ENCODE data around the gene FHL1. TPM values are rescaled to one million over a fixed set of nuclear protein-coding genes. Genes with fewer than 3 reads are reported as not detected.
A peak's percentile ranks its signal among the peaks of the same experiment; 100 is the strongest.
"Not testable (repeated sequence)": the region's sequence is repeated elsewhere in the genome, so short reads cannot be mapped to it uniquely, and the experiment has no call there.

Gene FHL1
- total and polyA plus RNA-seq, 2 donors (not counting 3 experiments of a cell fraction or from before 2014, with no cell fraction given): 50.6 to 59.4 TPM

DNA sequence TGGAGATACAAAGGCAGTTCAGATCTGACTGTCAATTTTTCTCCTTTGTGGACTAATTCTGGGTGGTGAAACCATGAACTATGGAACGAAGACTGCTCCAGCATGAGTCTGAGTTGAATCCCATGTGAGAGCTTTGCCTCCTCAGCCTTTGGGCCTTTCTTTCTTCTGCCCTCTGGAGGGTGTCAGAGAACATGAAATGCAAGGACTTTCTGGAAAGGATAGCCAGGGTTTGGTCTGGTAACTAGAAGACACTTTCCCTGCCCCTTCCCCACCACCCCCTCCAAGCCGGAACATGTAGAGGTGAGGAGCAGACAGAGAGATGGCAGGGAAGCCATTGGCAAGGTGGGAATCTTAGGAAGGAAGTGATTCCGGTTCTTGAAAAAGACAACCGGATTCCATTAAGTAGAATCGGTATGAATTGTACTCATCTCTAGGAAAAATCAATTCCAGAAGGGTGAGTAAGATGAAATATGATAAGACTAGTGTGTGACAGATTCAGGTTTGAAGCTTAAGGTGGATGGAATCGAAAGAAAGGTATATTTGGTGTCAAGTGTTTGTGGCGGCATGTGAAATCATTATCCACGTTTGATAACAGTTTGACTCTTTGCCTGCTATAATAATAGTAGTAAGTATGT lies 19.0 kb downstream of the FHL1 start:
- H3K36me3 ChIP-seq (ENCODE audit: control insufficient read depth in 2 of 2, extremely low read depth in 1 of 2, insufficient read depth in 2 of 2, low read length in 2 of 2): no peaks in the 10 kb centered on the region
- no peaks in the 10 kb centered on the region for H3K79me2 ChIP-seq (ENCODE audit: control insufficient read depth, insufficient read depth, low read length)
- no peak overlapping the region for H3K9ac ChIP-seq (replicated peaks; ENCODE audit: extremely low read depth, insufficient read depth, low read length)
- intact Hi-C loops (cut with micrococcal nuclease) (no loop called here), dilution Hi-C loops (cut with MboI; ENCODE audit: extremely low pct_ligation_motif_present, low sequenced_read_pairs) (no loop called here)
- POLR2A ChIA-PET: no interaction called here
- no peaks in the 10 kb centered on the region for H3K27me3 ChIP-seq (ENCODE audit: control insufficient read depth in 2 of 2, insufficient read depth in 2 of 2, low read length in 2 of 2)
- peaks cover 19% of the 10 kb centered on the region for H3K4me1 ChIP-seq (ENCODE audit: control insufficient read depth, extremely low read depth, insufficient read depth, low read length)
- FAIRE-seq (peak; percentile 77), DNase-seq (ENCODE audit: low read depth, low spot score) (no peak)
- H2AFZ ChIP-seq (ENCODE audit: low read depth, low read length): no peak overlapping the region
- no TSS peak for BruUV-seq (replicated peaks)
- H3K4me3 ChIP-seq (replicated peaks in 1 of 3; ENCODE audit: insufficient read depth in 1 of 3, low read depth in 1 of 3, low read length in 3 of 3): no peak overlapping the region
- no peaks in the 10 kb centered on the region for H3K9me3 ChIP-seq (replicated peaks; ENCODE audit: control insufficient read depth, insufficient read depth, low read length)
- H3K9me1 ChIP-seq (replicated peaks; ENCODE audit: control insufficient read depth, extremely low read depth, insufficient read depth, low read length): no peaks in the 10 kb centered on the region
- CTCF ChIA-PET: interaction anchor here (0.8 to 6.9 kb wide), 17 partner anchors 10 to 412 kb away, joined by 3 to 98 read pairs (median 4); no protein-coding TSS in a partner anchor
- no peak overlapping the region for H3K27ac ChIP-seq (ENCODE audit: insufficient read depth, low read depth, low read length)
- no peak for TF ChIP-seq POLR2AphosphoS5 (IDR thresholded peaks at IDR 0.05; ENCODE audit: insufficient read depth, low read depth, low read length)
- TF ChIP-seq, protein P1, sequence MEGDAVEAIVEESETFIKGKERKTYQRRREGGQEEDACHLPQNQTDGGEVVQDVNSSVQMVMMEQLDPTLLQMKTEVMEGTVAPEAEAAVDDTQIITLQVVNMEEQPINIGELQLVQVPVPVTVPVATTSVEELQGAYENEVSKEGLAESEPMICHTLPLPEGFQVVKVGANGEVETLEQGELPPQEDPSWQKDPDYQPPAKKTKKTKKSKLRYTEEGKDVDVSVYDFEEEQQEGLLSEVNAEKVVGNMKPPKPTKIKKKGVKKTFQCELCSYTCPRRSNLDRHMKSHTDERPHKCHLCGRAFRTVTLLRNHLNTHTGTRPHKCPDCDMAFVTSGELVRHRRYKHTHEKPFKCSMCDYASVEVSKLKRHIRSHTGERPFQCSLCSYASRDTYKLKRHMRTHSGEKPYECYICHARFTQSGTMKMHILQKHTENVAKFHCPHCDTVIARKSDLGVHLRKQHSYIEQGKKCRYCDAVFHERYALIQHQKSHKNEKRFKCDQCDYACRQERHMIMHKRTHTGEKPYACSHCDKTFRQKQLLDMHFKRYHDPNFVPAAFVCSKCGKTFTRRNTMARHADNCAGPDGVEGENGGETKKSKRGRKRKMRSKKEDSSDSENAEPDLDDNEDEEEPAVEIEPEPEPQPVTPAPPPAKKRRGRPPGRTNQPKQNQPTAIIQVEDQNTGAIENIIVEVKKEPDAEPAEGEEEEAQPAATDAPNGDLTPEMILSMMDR (IDR thresholded peaks at IDR 0.05; ENCODE audit: extremely low read depth in 1 of 2, insufficient read depth in 1 of 2, low read depth in 1 of 2, low read length in 2 of 2): peak; percentile 14 to 24
- no peak overlapping the region for H3K4me2 ChIP-seq (ENCODE audit: insufficient read depth, low read length)
- no peaks in the 10 kb centered on the region for H4K20me1 ChIP-seq (replicated peaks; ENCODE audit: control insufficient read depth, extremely low read depth, insufficient read depth, low read length)

DNA sequence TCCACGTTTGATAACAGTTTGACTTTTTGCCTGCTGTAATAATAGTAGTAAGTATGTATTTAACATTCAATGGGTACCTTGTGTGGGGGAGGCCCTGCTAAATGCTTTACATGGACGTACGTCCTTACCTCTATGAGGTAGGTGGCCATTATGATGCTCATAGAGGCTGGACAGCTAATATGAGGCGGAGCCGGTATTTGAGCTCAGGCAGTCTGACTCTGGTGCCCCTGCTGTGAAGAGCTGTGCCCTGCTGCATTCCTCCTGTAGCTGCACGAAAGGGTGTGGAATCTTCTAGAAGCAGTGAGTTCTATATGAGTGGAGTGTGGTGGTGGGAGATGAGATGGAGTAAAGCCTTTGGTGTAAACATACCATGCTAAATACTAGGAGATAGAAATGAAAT lies 20.7 kb downstream of the FHL1 start:
- H4K20me1 ChIP-seq (replicated peaks; ENCODE audit: control insufficient read depth, extremely low read depth, insufficient read depth, low read length); H3K9me1 ChIP-seq (replicated peaks; ENCODE audit: control insufficient read depth, extremely low read depth, insufficient read depth, low read length); intact Hi-C loops (cut with micrococcal nuclease); H3K4me3 ChIP-seq (replicated peaks in 1 of 3; ENCODE audit: insufficient read depth in 1 of 3, low read depth in 1 of 3, low read length in 3 of 3); H2AFZ ChIP-seq (ENCODE audit: low read depth, low read length); BruUV-seq (replicated peaks); H3K27ac ChIP-seq (ENCODE audit: insufficient read depth, low read depth, low read length); DNase-seq (ENCODE audit: low read depth, low spot score); dilution Hi-C loops (cut with MboI; ENCODE audit: extremely low pct_ligation_motif_present, low sequenced_read_pairs); H3K4me2 ChIP-seq (ENCODE audit: insufficient read depth, low read length); H3K9me3 ChIP-seq (replicated peaks; ENCODE audit: control insufficient read depth, insufficient read depth, low read length); POLR2A ChIA-PET; H3K27me3 ChIP-seq (ENCODE audit: control insufficient read depth in 2 of 2, insufficient read depth in 2 of 2, low read length in 2 of 2); FAIRE-seq; H3K9ac ChIP-seq (replicated peaks; ENCODE audit: extremely low read depth, insufficient read depth, low read length); H3K79me2 ChIP-seq (ENCODE audit: control insufficient read depth, insufficient read depth, low read length); H3K36me3 ChIP-seq (ENCODE audit: control insufficient read depth in 2 of 2, extremely low read depth in 1 of 2, insufficient read depth in 2 of 2, low read length in 2 of 2): not testable (repeated sequence)
- H3K4me1 ChIP-seq (ENCODE audit: control insufficient read depth, extremely low read depth, insufficient read depth, low read length): peaks cover 19% of the 10 kb centered on the region
- CTCF ChIA-PET: interaction anchor here (3.9 to 6.9 kb wide), 2 partner anchors 41 to 139 kb away, joined by 30 to 98 read pairs; no protein-coding TSS in a partner anchor
